NCI-H510A treated with DMSO at 0.1 percent for 48 hours (cell line): ENCODE results near the gene DUSP1.

ENCODE experiments used
- DNase-seq: peaks from one replicate; lab custom pipeline; 2025; lab: John Stamatoyannopoulos, UW

DUSP1 gene

DNA sequence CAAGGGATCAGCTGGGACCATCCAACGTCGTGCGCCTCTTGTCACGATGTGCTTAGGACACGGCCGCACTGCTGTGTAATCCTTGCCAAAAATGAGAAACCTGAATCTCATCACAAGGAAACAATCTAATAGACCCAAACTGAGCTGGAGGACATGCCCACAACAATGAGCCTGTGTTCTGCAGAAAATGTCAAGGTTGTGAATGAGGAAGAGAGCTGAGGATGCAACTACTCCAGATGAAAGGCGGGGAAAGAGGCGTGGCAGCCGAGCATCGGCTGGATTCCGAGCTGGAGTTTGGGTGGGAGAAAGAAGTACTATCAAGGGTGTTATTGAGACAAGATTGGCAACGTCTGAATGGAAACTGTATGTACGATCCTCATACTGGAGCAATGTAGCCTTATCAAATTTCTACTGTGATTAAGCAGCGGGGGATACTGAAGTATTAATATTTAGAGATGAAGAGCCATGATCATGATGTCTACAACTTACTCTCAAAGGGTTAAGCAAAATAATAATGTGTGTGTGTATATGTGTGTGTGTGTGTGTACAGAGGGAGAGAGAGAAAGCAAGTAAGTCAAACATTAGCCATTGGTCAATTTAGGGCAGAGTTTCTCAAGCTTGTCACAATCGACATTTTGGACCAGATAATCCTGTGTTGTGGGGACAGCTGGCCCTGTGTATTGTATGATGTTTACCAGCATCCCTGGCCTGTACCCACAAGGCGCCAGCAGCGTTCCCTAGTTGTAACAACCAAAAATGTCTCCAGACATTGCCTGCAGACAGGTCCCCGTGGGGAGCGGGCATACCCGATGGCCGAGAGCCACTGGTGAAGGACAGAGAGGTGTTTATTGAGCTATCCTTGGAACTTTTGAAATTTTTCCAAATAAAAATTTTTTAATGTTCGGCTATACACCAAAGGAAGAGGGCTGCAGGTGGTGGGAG is 46.5 kb downstream of the DUSP1 start:
- DNase-seq = no peak

- no peak for DNase-seq
Measured at GRCh38 chr5:172723508-172723907, 47.5 kb downstream of the DUSP1 start.

- no peak for DNase-seq
Measured at GRCh38 chr5:172722327-172722815, 48.6 kb downstream of the DUSP1 start.

DNA sequence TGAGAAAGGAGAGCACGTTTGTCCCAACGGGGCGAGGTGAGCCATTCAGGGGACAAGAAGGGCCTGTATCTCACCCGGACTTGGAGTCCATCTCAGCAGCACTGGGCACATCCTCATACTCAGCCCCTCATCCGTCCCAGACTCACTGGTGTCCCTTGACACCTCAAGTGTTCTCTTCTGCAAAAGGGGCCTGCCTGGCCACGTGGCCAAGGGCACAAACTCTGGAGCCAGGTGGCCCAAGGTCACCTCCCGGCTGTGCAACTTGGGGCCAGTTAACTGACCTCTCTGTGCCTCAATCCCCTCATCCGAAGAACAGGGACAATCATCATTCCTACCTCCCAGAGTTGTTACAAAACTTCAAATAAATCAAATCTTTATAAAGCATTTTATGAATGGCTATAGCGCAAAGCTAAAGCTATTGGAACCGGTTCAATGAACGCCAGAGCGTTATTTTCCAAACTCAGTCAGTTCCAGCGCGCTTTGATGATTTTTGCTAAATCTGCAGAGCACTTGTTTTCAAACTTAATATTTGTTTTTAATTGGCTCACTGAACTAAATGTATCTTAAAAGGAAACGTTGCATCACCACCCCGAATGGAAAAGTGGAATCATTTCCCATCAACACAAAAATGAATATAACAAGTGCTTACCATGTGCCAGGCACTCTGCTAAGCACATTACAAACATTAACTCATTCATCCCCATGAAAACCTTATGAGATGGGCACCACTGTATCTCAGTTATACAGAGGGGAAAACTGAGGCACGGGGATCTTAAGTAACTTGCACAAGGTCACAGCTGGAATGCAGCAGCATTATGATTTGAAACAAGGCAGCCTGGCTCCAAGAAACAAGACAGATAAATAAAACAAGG is 49.3 kb downstream of the DUSP1 start:
- DNase-seq = no peak

- DNase-seq = no peak
Measured at GRCh38 chr5:172720655-172721054, 50.3 kb downstream of the DUSP1 start.

DNA sequence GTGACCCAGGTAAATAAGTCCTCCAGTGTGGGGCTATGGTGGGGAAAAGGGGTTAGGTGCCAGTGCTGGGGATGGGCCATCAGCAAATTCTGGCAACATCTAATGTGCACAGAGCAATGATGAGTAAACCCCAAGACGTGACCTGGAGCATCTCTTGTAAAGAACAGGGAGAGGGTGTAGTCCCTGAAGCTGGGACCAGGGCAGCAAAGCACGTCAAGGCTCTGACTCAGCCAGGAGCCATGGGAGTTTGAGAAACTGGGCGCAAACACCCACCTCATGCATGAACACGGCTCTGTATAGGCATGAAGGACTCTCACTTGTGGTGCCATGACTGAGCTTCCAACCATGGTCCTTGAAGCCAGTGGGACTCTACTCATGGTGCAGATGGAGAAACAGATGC is 51.8 kb downstream of the DUSP1 start:
- no peak for DNase-seq

DNA sequence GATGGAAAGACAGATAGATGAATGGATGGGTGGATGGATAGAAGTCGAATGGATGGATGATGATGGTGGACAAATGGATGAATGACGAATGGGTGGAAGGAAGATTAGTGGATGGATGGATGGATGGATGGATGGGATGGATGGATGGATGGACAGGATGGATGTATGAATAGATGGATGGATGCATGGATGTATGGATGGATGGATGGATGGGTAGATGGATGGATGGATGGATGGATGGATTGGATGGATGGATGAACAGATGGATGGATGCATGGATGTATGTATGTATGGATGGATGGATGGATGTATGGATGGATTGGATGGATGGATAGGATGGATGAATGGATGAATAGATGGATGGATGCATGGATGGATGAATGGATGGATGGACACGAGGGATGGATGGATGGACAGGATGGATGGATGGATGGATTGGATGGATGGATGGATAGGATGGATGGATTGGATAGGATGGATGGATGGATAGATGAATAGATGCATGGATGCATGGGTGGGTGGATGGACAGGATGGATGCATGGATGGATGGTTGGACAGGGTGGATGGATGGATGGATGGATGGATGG is 52.4 kb downstream of the DUSP1 start:
- no peak for DNase-seq
